HG03064 (cell line): ENCODE measurements around the gene NTF3.

Source experiments
- ATAC-seq: cut with Tn5 transposase; IDR thresholded peaks from one replicate; pipeline ENCODE4 v1.9.1; 2021; ENCODE audit warnings: low read depth; ENCODE audit not compliant: unreplicated experiment

NTF3 gene

DNA sequence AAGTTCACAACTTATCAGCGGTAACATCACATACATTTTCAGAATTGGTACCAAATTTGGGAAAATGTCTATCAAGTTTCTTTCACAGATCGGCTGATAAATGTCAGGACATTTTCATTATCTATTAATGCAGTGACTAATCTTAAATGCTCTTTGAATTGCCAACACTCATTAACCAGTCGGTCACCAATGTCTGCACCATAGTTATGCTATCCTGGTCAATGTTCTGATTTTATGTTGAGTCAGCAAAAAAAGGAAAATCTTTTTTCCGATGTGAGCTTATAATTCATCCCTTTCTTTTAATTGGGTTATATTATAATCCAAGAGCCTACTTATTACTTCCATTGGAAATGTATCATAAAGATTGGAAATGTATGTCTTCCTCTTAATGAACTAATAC, 77.2 kb downstream of the NTF3 start:
- ATAC-seq, result no peak

GRCh38 chr12:5509557-5509956, 77.6 kb downstream of the NTF3 start:
- ATAC-seq, result no peak

GRCh38 chr12:5510251-5510805, 78.4 kb downstream of the NTF3 start:
- no peak for ATAC-seq

- ATAC-seq, result no peak
Measured at GRCh38 chr12:5511256-5511643, 79.3 kb downstream of the NTF3 start.

DNA sequence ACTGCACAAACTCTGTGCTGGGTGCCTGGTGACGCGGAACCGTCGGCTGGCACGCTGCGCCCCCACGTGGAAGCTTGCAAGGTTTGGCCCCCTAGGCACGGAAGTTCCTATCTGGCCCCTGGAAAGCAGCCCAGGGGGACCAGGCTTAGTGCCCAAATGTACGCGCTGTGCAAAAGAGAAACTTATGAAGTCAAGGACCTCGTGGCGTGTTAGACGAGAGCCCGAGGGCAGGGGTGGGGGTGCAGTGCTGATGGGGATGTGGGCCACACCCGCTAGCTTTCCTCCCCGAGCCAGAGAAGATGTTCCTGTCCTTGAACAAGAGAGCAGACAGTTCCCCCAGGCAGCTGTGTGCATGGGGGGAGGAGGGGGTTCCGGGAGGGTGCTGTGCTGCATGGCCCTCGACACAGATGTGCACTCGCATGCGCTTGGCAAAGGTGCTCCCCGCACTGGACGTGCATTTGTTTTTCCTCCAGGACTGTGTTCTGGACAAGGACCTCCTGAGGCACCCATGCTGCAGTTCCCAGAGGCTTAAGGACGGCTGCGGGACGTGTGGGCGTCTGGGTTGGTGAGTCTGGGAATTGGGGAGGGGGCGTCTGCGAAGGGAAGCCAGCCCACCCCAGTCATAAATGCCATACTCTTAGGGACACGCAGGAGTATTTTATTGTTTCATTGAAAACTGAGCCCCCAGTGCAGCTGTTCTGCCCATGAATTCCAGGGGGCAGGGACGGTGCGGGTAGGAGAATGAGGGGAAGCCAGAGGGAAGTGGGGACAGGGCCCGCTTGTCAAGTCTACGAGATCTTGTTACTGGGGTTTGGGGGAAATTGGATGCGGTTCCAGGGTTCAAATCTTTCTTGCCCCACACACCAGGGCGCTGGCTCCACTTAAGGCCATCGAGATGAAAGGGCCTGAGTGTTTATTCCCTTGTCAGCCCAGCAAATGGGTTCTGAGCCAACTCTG, 80.0 kb downstream of the NTF3 start:
- ATAC-seq, result no peak

DNA sequence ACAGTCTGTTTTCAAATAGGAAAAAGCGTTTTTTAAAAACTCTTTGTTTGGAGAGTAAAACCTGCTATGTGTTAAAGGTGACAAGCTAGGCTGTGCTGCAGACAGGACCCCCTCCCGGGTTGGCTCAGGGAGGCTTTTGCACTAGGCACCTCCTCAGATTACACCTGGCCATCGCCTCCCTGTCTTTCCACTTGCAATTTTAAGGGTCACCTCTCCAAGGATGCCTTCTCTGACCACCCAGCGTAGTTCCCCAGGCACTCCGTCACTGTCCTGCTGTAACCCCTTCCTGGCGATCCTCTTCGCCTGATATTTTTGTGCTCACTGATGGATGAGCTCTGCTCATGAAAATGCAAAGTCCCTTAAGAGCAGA, 80.7 kb downstream of the NTF3 start:
- ATAC-seq, result no peak

- ATAC-seq, result no peak
Measured at GRCh38 chr12:5513406-5513805, 81.5 kb downstream of the NTF3 start.

- no peak for ATAC-seq
Measured at GRCh38 chr12:5514016-5514415, 82.1 kb downstream of the NTF3 start.

GRCh38 chr12:5514545-5514944, 82.6 kb downstream of the NTF3 start:
- no peak for ATAC-seq

GRCh38 chr12:5515458-5515857, 83.5 kb downstream of the NTF3 start:
- no peak for ATAC-seq

DNA sequence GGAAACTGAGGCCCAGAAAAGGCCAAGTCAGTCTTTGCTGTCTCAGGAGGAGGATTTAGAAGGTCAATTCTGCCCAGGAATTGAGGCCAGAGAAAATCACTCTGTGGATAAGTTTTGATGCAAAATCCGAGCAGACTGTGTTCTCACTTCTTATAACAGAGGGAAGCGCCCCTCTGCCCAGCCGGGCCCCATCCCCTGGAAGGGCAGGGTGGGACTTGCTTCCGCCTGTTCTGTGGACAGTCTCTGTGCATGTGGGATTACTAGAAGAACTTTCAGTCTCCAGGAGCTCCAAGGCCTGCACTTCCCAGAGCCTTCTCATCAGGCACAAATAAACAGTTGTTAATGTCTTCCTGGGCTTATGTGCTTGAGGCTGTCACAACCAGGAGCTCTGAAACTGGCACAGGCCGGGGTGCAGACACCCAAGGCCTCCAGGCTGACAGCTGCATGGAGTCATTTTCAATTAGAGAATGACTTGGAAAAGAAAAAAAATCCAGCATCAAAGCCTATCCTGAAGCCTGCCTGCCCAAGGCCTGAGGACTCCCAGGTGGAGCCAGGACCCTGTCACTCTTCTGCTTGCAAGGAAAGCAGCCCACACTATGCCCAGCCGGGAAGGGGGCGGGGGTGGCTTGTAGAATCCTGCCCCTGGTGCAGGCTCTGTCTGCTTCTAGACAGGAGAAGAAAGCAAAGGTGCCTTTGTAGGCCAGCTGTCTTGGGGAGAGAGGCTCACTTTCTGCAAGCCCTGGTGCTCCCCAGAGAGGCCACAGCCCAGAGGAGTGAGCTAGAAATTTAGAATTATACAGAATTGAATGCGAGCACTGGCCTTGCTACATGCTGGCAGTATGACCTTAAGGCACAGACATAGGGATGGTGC, 84.7 kb downstream of the NTF3 start:
- ATAC-seq, result no peak

DNA sequence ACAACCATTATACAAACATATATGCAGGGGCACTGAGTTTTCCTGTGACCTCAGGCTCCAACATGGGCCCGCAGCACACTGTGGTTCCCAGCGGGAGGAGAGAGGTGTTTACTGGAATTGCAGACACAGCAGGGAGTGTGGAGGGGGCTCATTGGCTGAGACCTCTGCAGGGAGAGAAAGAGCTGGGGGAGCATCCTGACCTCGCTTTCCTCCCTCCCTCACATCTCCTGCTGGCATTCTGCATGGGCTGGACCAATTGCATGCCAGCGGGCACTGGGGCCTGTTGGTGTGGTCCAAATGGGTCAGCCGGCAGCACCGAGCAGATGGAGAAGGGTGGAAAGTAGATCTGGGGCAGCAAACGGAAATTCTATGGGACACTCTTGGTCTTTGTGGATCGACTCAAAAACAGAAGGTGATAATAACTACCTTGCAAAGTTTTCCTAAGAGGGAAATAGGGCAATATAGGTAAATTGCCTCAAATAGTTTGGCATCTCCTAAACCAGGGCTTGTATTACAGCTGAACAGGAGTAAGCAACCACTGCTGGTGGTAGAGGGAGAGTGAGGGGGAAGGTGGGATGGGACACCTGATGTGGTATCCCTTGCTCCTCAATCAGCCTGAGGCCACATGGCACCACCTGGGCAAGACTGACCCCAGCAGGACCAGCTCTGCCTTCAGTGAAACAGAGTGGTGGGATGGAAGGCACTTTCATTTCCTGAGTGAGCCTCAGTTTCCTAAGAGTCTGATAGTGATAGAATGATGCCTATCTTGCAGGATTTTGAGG, 86.9 kb downstream of the NTF3 start:
- ATAC-seq, result no peak

- ATAC-seq, result no peak
Measured at GRCh38 chr12:5520037-5520436, 88.1 kb downstream of the NTF3 start.

DNA sequence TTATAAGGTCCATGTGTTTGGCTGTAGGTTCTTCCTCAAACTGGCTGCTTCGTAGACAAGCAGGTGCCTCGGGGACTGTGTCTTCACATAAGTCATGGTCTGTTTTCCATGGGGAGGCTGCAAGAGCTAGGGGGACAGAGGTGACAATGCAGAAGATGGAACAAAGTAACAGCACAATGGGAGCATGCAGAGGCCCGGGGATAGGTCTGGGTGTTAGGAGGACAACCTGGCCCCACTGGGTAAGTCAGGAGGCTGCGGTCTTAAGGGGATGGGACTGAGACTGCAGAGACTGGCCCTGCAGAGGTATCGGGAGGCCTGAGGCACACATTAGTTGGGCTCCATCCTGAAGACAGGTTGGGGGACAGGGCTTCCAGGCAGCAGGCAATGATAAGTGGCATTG, 88.9 kb downstream of the NTF3 start:
- ATAC-seq, result no peak

- no peak for ATAC-seq
Measured at GRCh38 chr12:5521456-5522325, 89.8 kb downstream of the NTF3 start.

GRCh38 chr12:5522432-5523335, 90.8 kb downstream of the NTF3 start:
- ATAC-seq, result no peak

DNA sequence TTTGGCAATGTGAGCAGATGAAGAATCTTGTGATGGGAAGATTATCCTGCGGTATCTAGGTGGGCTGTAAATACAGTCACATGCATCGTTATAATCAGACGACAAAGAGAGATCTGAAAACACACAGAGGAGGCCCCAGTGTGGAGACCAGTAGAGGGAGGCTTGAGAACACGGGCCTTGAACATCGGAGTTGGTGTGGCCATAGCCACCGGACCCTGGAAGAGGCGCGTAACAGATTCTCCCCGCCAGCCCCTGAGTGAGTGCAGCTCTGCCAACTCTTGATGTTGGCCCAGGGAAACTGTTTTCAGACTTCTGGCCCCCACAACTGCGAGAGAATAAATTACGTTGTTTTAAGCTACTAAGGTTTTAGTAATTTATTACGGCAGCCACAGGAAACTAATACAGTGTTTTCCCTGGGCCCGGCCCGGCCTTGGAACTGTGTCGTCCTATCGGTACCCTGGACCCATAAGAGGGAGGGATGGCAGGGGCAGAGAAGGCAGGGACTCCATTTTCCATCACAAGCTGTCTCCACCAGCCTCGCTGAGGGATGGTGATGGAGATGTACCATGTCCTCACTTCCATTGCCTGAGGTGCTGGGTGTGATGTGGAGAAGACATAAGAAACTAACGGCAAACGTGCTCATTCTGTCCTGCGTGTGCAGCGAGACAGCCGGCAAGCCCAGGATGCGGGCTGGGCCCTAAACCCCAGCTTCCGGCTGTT, 91.6 kb downstream of the NTF3 start:
- ATAC-seq, result no peak
